Lung (tissue), 16 donors: ENCODE data around the gene ZNF467. TPM values are rescaled to one million over a fixed set of nuclear protein-coding genes. Genes with fewer than 3 reads are reported as not detected.

Experiments
- ATAC-seq: fragments of 200-7000 bp; cut with Tn5 transposase; one replicate; pipeline ENCODE4 v1.9.1; 2020; ENCODE audit warnings: moderate number of reproducible peaks; ENCODE audit not compliant: insufficient read depth, low FRiP score
- DNase-seq, 3 donors: peaks; one replicate each; pipeline ENCODE4 v3.0.0-alpha.2; 2013 to 2017
- H3K27ac ChIP-seq, 2 donors: one replicate each; pipeline ENCODE4 v1.5.1; 2013; ENCODE audit warnings: mild to moderate bottlenecking in 2 of 2, moderate library complexity in 2 of 2, control low read depth in 1 of 2, inconsistent platforms in 1 of 2, low read depth in 1 of 2, low read length in 1 of 2
- H3K27me3 ChIP-seq, 3 donors: one replicate each; pipeline ENCODE4 v1.5.1; 2013; ENCODE audit warnings: low read length in 2 of 3; ENCODE audit not compliant: control insufficient read depth in 3 of 3, insufficient read depth in 3 of 3
- H3K36me3 ChIP-seq, 4 donors: one replicate each; pipeline ENCODE4 v1.5.1; 2013; ENCODE audit warnings: low read length in 4 of 4, mild to moderate bottlenecking in 1 of 4, moderate library complexity in 1 of 4; ENCODE audit not compliant: control insufficient read depth in 4 of 4, insufficient read depth in 4 of 4
- H3K4me1 ChIP-seq, 5 donors: one replicate each; pipeline ENCODE4 v1.5.1; 2013; ENCODE audit warnings: low read length in 5 of 5, mild to moderate bottlenecking in 2 of 5, moderate library complexity in 1 of 5; ENCODE audit not compliant: control insufficient read depth in 5 of 5, insufficient read depth in 5 of 5
- H3K4me3 ChIP-seq: one replicate; pipeline ENCODE4 v1.5.1; 2013; ENCODE audit warnings: mild to moderate bottlenecking, control low read depth, moderate library complexity
- H3K9ac ChIP-seq, 2 donors: one replicate each; pipeline ENCODE4 v1.5.1; 2013; ENCODE audit warnings: low read length in 2 of 2, control low read depth in 1 of 2; ENCODE audit not compliant: insufficient read depth in 1 of 2
- H3K9me3 ChIP-seq, 4 donors: one replicate each; pipeline ENCODE4 v1.5.1; 2013; ENCODE audit warnings: low read length in 3 of 4, mild to moderate bottlenecking in 1 of 4, moderate library complexity in 1 of 4; ENCODE audit not compliant: control insufficient read depth in 4 of 4, insufficient read depth in 3 of 4
- CTCF ChIP-seq: IDR thresholded peaks from 2 replicates; pipeline ENCODE4 v1.5.1; 2012; ENCODE audit warnings: mild to moderate bottlenecking; ENCODE audit errors: control extremely low read depth, extremely low read depth
- WGBS, 2 donors: extraction: QIAGEN DNeasy Blood & Tissue Kit; methylation state at CpG; one replicate each; pipeline ENCODE4 v1.1.7; 2013; 5-methylcytosine and 5-hydroxymethylcytosine counted together
- long read RNA-seq, 5 donors: transcript quantifications; one replicate each; lab custom pipeline, GENCODE V29; 2026
- polyA plus RNA-seq, 2 donors: library from polyadenylated mRNA; stranded (reverse); fragments of 200-250 nt; gene quantifications; one replicate each; pipeline ENCODE4 v1.2.1, GENCODE V29; 2013
- total RNA-seq, 2 donors: library from RNA; depleted of rRNA in 1 of 2; stranded (reverse); fragments of >200 nt in 1 of 2; gene quantifications; one replicate each; pipeline ENCODE4 v1.2.1, GENCODE V29; 2014 to 2021
- donor health status: control.
- donor health status: control.
- donor health status: Bipolar disorder and iron deficiency.
- donor health status: healthy.
- donor health status: DM: yes; HTN: yes; CAD: no.

The ZNF467 gene
- total RNA-seq (10 to 100 TPM in 1 of 2 donors, 1 to 10 TPM in 1; 9.8 to 27.2 TPM), polyA plus RNA-seq (10 to 100 TPM; 11.2 to 18.6 TPM)
- long read RNA-seq, donor 1, transcript ZNF467-201 (5 exons, 2,553 nt): major isoform, 6 of 6 reads
- long read RNA-seq, donor 1, partial matches to known transcripts: 0 of 6 reads
- long read RNA-seq, donor 1, other reads (novel, unspliced or antisense): 0 of 6 reads
- long read RNA-seq, donor 2, transcript ZNF467-201 (5 exons, 2,553 nt): major isoform, 6 of 7 reads
- long read RNA-seq, donor 2, partial matches to known transcripts: 0 of 7 reads
- long read RNA-seq, donor 2, other reads (novel, unspliced or antisense): 0 of 7 reads
- long read RNA-seq, donor 3, transcript ZNF467-201 (5 exons, 2,553 nt): major isoform, 6 of 13 reads
- long read RNA-seq, donor 3, partial matches to known transcripts: 7 of 13 reads
- long read RNA-seq, donor 3, other reads (novel, unspliced or antisense): 0 of 13 reads
- long read RNA-seq, donor 4, partial matches to known transcripts: 0 of 2 reads
- long read RNA-seq, donor 4, other reads (novel, unspliced or antisense): 0 of 2 reads
- long read RNA-seq, donor 5, transcript ZNF467-201 (5 exons, 2,553 nt): major isoform, 5 of 24 reads
- long read RNA-seq, donor 5, partial matches to known transcripts: 18 of 24 reads
- long read RNA-seq, donor 5, other reads (novel, unspliced or antisense): 0 of 24 reads

GRCh38 chr7:149773446-149774236 is at the start of gene ZNF467:
Gene ZNF467, minus strand, starts transcription at chr7:149773588. Its CDS starts 2,556 bp downstream, at chr7:149771032.
- 2 to 3% methylated on average over 45 to 57 of the region's 57 CpGs for WGBS, 2 donors
- Histone ChIP-seq H3K27ac (peak within 1 kb of the TSS; percentile 42 to 76), H3K9me3 (no peaks in the 10 kb centered on the region), H3K36me3 (peaks cover 0 to 6% (median 2%) of the 10 kb centered on the region in 4 donors), H3K27me3 (no peaks in the 10 kb centered on the region), H3K4me1 (peaks cover 0 to 33% (median 20%) of the 10 kb centered on the region in 5 donors), H3K4me3 (peak within 1 kb of the TSS; percentile 66), H3K9ac (no peak within 1 kb of the TSS)
- DNase-seq: peak; percentile 71 to 91 (median 80)
- no peak for ATAC-seq
- no peak for TF ChIP-seq CTCF

- 65 to 75% methylated on average over 21 to 22 of the region's 22 CpGs for WGBS, 2 donors
- DNase-seq: peak; percentile 26 to 43 (median 41)
These were observed 49.1 kb upstream of the ZNF467 start for GRCh38 chr7:149822353-149822943.

More at GRCh38 chr7:149822353-149822943, 49.1 kb upstream of the ZNF467 start:
- no peak for TF ChIP-seq CTCF
- H3K4me1 ChIP-seq: peaks cover 0 to 11% (median 0%) of the 10 kb centered on the region in 5 donors
- no peak overlapping the region for H3K27ac ChIP-seq
- H3K4me3 ChIP-seq: no peak overlapping the region
- no peak for ATAC-seq
- no peaks in the 10 kb centered on the region for H3K9me3 ChIP-seq
- no peak overlapping the region for H3K9ac ChIP-seq
- no peaks in the 10 kb centered on the region for H3K27me3 ChIP-seq
- H3K36me3 ChIP-seq: no peaks in the 10 kb centered on the region
